H9 (cell line): ENCODE measurements around the gene KLHL15. TPM values are rescaled to one million over a fixed set of nuclear protein-coding genes. Genes with fewer than 3 reads are reported as not detected.

Experiments used
- DNase-seq: peaks from one replicate; pipeline ENCODE4 v3.0.0-alpha.2; 2017
- H2AFZ ChIP-seq: one replicate; pipeline ENCODE4 v1.6.1; 2013; ENCODE audit warnings: mild to moderate bottlenecking, low read length, control low read depth, moderate library complexity
- H2AK5ac ChIP-seq: 2 replicates; pipeline ENCODE4 v1.6.1; 2013; ENCODE audit warnings: low read length, control low read depth, mixed read lengths; ENCODE audit not compliant: insufficient read length
- H2BK120ac ChIP-seq: one replicate; pipeline ENCODE4 v1.6.1; 2013; ENCODE audit warnings: low read depth, mild to moderate bottlenecking, low read length, control low read depth, inconsistent platforms; ENCODE audit not compliant: poor library complexity, severe bottlenecking
- H2BK12ac ChIP-seq: 2 replicates; pipeline ENCODE4 v1.6.1; 2013; ENCODE audit warnings: low read length, control low read depth, mixed read lengths, low read depth; ENCODE audit not compliant: insufficient read length
- H2BK15ac ChIP-seq: 2 replicates; pipeline ENCODE4 v1.6.1; 2013; ENCODE audit warnings: low read depth, low read length, control low read depth
- H2BK20ac ChIP-seq: one replicate; pipeline ENCODE4 v1.6.1; 2013; ENCODE audit warnings: low read depth, mild to moderate bottlenecking, low read length, control low read depth, inconsistent platforms; ENCODE audit not compliant: poor library complexity, severe bottlenecking
- H2BK5ac ChIP-seq: 2 replicates; pipeline ENCODE4 v1.6.1; 2013; ENCODE audit warnings: low read length, control low read depth, mixed read lengths; ENCODE audit not compliant: insufficient read length
- H3K14ac ChIP-seq: 2 replicates; pipeline ENCODE4 v1.6.1; 2013; ENCODE audit warnings: low read length, control low read depth; ENCODE audit not compliant: insufficient read depth
- H3K18ac ChIP-seq: 2 replicates; pipeline ENCODE4 v1.6.1; 2013; ENCODE audit warnings: low read depth, mild to moderate bottlenecking, mixed read lengths, low read length, control low read depth; ENCODE audit not compliant: insufficient read length
- H3K23ac ChIP-seq: 2 replicates; pipeline ENCODE4 v1.6.1; 2013; ENCODE audit warnings: low read length, control low read depth, mixed read lengths, low read depth; ENCODE audit not compliant: insufficient read length
- H3K23me2 ChIP-seq: 2 replicates; pipeline ENCODE4 v1.6.1; 2013; ENCODE audit warnings: low read depth, mild to moderate bottlenecking, mixed read lengths, low read length, control low read depth; ENCODE audit not compliant: insufficient read length, poor library complexity, severe bottlenecking
- H3K27ac ChIP-seq: 2 replicates; pipeline ENCODE4 v1.5.1; 2013; ENCODE audit warnings: low read length, control low read depth, mixed read lengths, low read depth; ENCODE audit not compliant: insufficient read length
- H3K27me3 ChIP-seq: 2 replicates; pipeline ENCODE4 v1.6.1; 2013; ENCODE audit warnings: low read length, control low read depth, inconsistent platforms; ENCODE audit not compliant: insufficient read depth
- H3K4ac ChIP-seq: 2 replicates; pipeline ENCODE4 v1.6.1; 2013; ENCODE audit warnings: low read depth, mild to moderate bottlenecking, control low read depth, inconsistent platforms, low read length, moderate library complexity
- H3K4me1 ChIP-seq: 2 replicates; pipeline ENCODE4 v1.6.1; 2013; ENCODE audit warnings: low read length, control low read depth, inconsistent platforms; ENCODE audit not compliant: insufficient read depth
- H3K4me2 ChIP-seq: 2 replicates; pipeline ENCODE4 v1.6.1; 2013; ENCODE audit warnings: low read length, control low read depth, mixed read lengths; ENCODE audit not compliant: insufficient read length, insufficient read depth
- H3K56ac ChIP-seq: 2 replicates; pipeline ENCODE4 v1.6.1; 2013; ENCODE audit warnings: low read depth, mild to moderate bottlenecking, mixed read lengths, low read length, control low read depth; ENCODE audit not compliant: insufficient read length
- H3K79me1 ChIP-seq: 2 replicates; pipeline ENCODE4 v1.6.1; 2013; ENCODE audit warnings: low read depth, mild to moderate bottlenecking, moderate library complexity, low read length, control low read depth, inconsistent platforms; ENCODE audit not compliant: insufficient read depth, poor library complexity, severe bottlenecking
- H3K79me2 ChIP-seq: 2 replicates; pipeline ENCODE4 v1.6.1; 2013; ENCODE audit warnings: low read length, control low read depth, inconsistent platforms; ENCODE audit not compliant: insufficient read depth
- H3K9ac ChIP-seq: 2 replicates; pipeline ENCODE4 v1.6.1; 2013; ENCODE audit warnings: low read length, control low read depth, mixed read lengths; ENCODE audit not compliant: insufficient read length; ENCODE audit errors: extremely low read depth
- H3K9me3 ChIP-seq: one replicate; pipeline ENCODE4 v1.6.1; 2013; ENCODE audit warnings: low read depth, low read length, inconsistent platforms; ENCODE audit not compliant: control insufficient read depth
- H3T11ph ChIP-seq: one replicate; pipeline ENCODE4 v1.6.1; 2013; ENCODE audit warnings: mild to moderate bottlenecking, low read length, control low read depth, inconsistent platforms
- H4K20me1 ChIP-seq: one replicate; pipeline ENCODE4 v1.6.1; 2013; ENCODE audit not compliant: control insufficient read depth, insufficient read length, insufficient read depth
- H4K5ac ChIP-seq: 2 replicates; pipeline ENCODE4 v1.6.1; 2013; ENCODE audit warnings: low read depth, mild to moderate bottlenecking, mixed read lengths, low read length, control low read depth; ENCODE audit not compliant: insufficient read length
- H4K8ac ChIP-seq: replicated peaks from 2 replicates; pipeline ENCODE4 v1.6.1; 2013; ENCODE audit warnings: low read length, control low read depth, mixed read lengths, low read depth; ENCODE audit not compliant: insufficient read length
- H4K91ac ChIP-seq: 2 replicates; pipeline ENCODE4 v1.6.1; 2013; ENCODE audit warnings: low read depth, mild to moderate bottlenecking, moderate library complexity, mixed read lengths, low read length, control low read depth; ENCODE audit not compliant: insufficient read length
- H3K27ac Mint-ChIP-seq, 3 experiments: 2 replicates in 2 of 3; 3 replicates in 1 of 3; pipeline ENCODE4 v1.8.0; 2020 to 2021; ENCODE audit warnings: mixed read lengths in 3 of 3, mild to moderate bottlenecking in 1 of 3, moderate library complexity in 1 of 3
- H3K27me3 Mint-ChIP-seq: 2 replicates; pipeline ENCODE4 v1.8.0; 2021; ENCODE audit warnings: low read depth, mild to moderate bottlenecking, moderate library complexity, mixed read lengths
- H3K36me3 Mint-ChIP-seq, 3 experiments: 2 replicates in 2 of 3; 3 replicates in 1 of 3; pipeline ENCODE4 v1.8.0; 2020 to 2021; ENCODE audit warnings: low read depth in 3 of 3, mixed read lengths in 3 of 3; ENCODE audit not compliant: insufficient read depth in 1 of 3
- H3K4me1 Mint-ChIP-seq, 2 experiments: 2 replicates each; pipeline ENCODE4 v1.8.0; 2020; ENCODE audit warnings: mixed read lengths in 2 of 2
- H3K4me3 Mint-ChIP-seq, 2 experiments: 2 replicates in 1 of 2; 3 replicates in 1 of 2; pipeline ENCODE4 v1.8.0; 2020 to 2021; ENCODE audit warnings: mild to moderate bottlenecking in 2 of 2, mixed read lengths in 2 of 2, moderate library complexity in 1 of 2
- H3K9me3 Mint-ChIP-seq, 2 experiments: 2 replicates in 1 of 2; 3 replicates in 1 of 2; pipeline ENCODE4 v1.8.0; 2020; ENCODE audit warnings: mild to moderate bottlenecking in 2 of 2, mixed read lengths in 2 of 2, moderate library complexity in 1 of 2
- CTCF ChIP-seq: fragments of 200-600 bp; sonication (generic); conservative IDR thresholded peaks from 3 replicates; pipeline ENCODE4 v1.8.0; 2021; ENCODE audit warnings: antibody characterized with exemption, mild to moderate bottlenecking
- WGBS: extraction: QIAGEN DNeasy Blood & Tissue Kit; methylation state at CpG from one replicate; pipeline ENCODE4 v1.1.7; 2013; ENCODE audit warnings: missing lambda C conversion rate, low lambda C conversion rate, mixed read lengths; ENCODE audit not compliant: insufficient read length; ENCODE audit errors: extremely low coverage; 5-methylcytosine and 5-hydroxymethylcytosine counted together
- total RNA-seq: library from RNA; stranded (reverse); gene quantifications from 2 replicates; pipeline ENCODE4 v1.2.1, GENCODE V29; 2021

Gene KLHL15
- total RNA-seq, 1 experiment from 2014 or later, result 19.0 TPM

- Mint-ChIP-seq H3K27me3 (peaks cover 3% of the 10 kb centered on the region; the same call in 1 of the 2 replicates), H3K36me3 (no peaks in the 10 kb centered on the region), H3K9me3 (no peaks in the 10 kb centered on the region), H3K4me1 (peaks cover 10 to 21% of the 10 kb centered on the region in 2 experiments), H3K27ac (no peak overlapping the region), H3K4me3 (no peak overlapping the region)
- Histone ChIP-seq H3K79me2 (no peaks in the 10 kb centered on the region), H2BK15ac (no peak overlapping the region), H2AFZ (no peak overlapping the region), H4K8ac (no peak overlapping the region), H2BK120ac (no peak overlapping the region), H2BK12ac (no peak overlapping the region), H3K79me1 (no peaks in the 10 kb centered on the region), H3K14ac (no peak overlapping the region), H3K27me3 (no peaks in the 10 kb centered on the region), H3K4ac (no peak overlapping the region), H3K27ac (no peak overlapping the region), H4K5ac (no peak overlapping the region), H3K56ac (no peak overlapping the region), H2BK20ac (no peak overlapping the region), H3K23me2 (no peaks in the 10 kb centered on the region), H3T11ph (no peak overlapping the region), H4K20me1 (no peaks in the 10 kb centered on the region), H3K4me1 (no peaks in the 10 kb centered on the region; the same call in 1 of the 2 replicates), H4K91ac (no peak overlapping the region), H3K23ac (no peak overlapping the region), H2BK5ac (no peak overlapping the region), H3K4me2 (no peak overlapping the region), H3K9ac (no peak overlapping the region), H3K18ac (no peak overlapping the region), H3K9me3 (no peaks in the 10 kb centered on the region), H2AK5ac (no peak overlapping the region)
- WGBS, result no CpG with 5 or more reads among the region's 1 CpG
- no peak for TF ChIP-seq CTCF
- no peak for DNase-seq
Observed at GRCh38 chrX:23938690-23939089, 88.3 kb downstream of the KLHL15 start.
